H9 (cell line): ENCODE data around the gene RNF39. TPM values are rescaled to one million over a fixed set of nuclear protein-coding genes. Genes with fewer than 3 reads are reported as not detected.

Experiments used
- DNase-seq: peaks from one replicate; pipeline ENCODE4 v3.0.0-alpha.2; 2017
- H2AFZ ChIP-seq: one replicate; pipeline ENCODE4 v1.6.1; 2013; ENCODE audit warnings: mild to moderate bottlenecking, low read length, control low read depth, moderate library complexity
- H2AK5ac ChIP-seq: 2 replicates; pipeline ENCODE4 v1.6.1; 2013; ENCODE audit warnings: low read length, control low read depth, mixed read lengths; ENCODE audit not compliant: insufficient read length
- H2BK120ac ChIP-seq: one replicate; pipeline ENCODE4 v1.6.1; 2013; ENCODE audit warnings: low read depth, mild to moderate bottlenecking, low read length, control low read depth, inconsistent platforms; ENCODE audit not compliant: poor library complexity, severe bottlenecking
- H2BK12ac ChIP-seq: 2 replicates; pipeline ENCODE4 v1.6.1; 2013; ENCODE audit warnings: low read length, control low read depth, mixed read lengths, low read depth; ENCODE audit not compliant: insufficient read length
- H2BK15ac ChIP-seq: 2 replicates; pipeline ENCODE4 v1.6.1; 2013; ENCODE audit warnings: low read depth, low read length, control low read depth
- H2BK20ac ChIP-seq: one replicate; pipeline ENCODE4 v1.6.1; 2013; ENCODE audit warnings: low read depth, mild to moderate bottlenecking, low read length, control low read depth, inconsistent platforms; ENCODE audit not compliant: poor library complexity, severe bottlenecking
- H2BK5ac ChIP-seq: 2 replicates; pipeline ENCODE4 v1.6.1; 2013; ENCODE audit warnings: low read length, control low read depth, mixed read lengths; ENCODE audit not compliant: insufficient read length
- H3K14ac ChIP-seq: 2 replicates; pipeline ENCODE4 v1.6.1; 2013; ENCODE audit warnings: low read length, control low read depth; ENCODE audit not compliant: insufficient read depth
- H3K18ac ChIP-seq: 2 replicates; pipeline ENCODE4 v1.6.1; 2013; ENCODE audit warnings: low read depth, mild to moderate bottlenecking, mixed read lengths, low read length, control low read depth; ENCODE audit not compliant: insufficient read length
- H3K23ac ChIP-seq: 2 replicates; pipeline ENCODE4 v1.6.1; 2013; ENCODE audit warnings: low read length, control low read depth, mixed read lengths, low read depth; ENCODE audit not compliant: insufficient read length
- H3K23me2 ChIP-seq: 2 replicates; pipeline ENCODE4 v1.6.1; 2013; ENCODE audit warnings: low read depth, mild to moderate bottlenecking, mixed read lengths, low read length, control low read depth; ENCODE audit not compliant: insufficient read length, poor library complexity, severe bottlenecking
- H3K27ac ChIP-seq: 2 replicates; pipeline ENCODE4 v1.5.1; 2013; ENCODE audit warnings: low read length, control low read depth, mixed read lengths, low read depth; ENCODE audit not compliant: insufficient read length
- H3K27me3 ChIP-seq: 2 replicates; pipeline ENCODE4 v1.6.1; 2013; ENCODE audit warnings: low read length, control low read depth, inconsistent platforms; ENCODE audit not compliant: insufficient read depth
- H3K4ac ChIP-seq: 2 replicates; pipeline ENCODE4 v1.6.1; 2013; ENCODE audit warnings: low read depth, mild to moderate bottlenecking, control low read depth, inconsistent platforms, low read length, moderate library complexity
- H3K4me1 ChIP-seq: 2 replicates; pipeline ENCODE4 v1.6.1; 2013; ENCODE audit warnings: low read length, control low read depth, inconsistent platforms; ENCODE audit not compliant: insufficient read depth
- H3K4me2 ChIP-seq: 2 replicates; pipeline ENCODE4 v1.6.1; 2013; ENCODE audit warnings: low read length, control low read depth, mixed read lengths; ENCODE audit not compliant: insufficient read length, insufficient read depth
- H3K56ac ChIP-seq: 2 replicates; pipeline ENCODE4 v1.6.1; 2013; ENCODE audit warnings: low read depth, mild to moderate bottlenecking, mixed read lengths, low read length, control low read depth; ENCODE audit not compliant: insufficient read length
- H3K79me1 ChIP-seq: 2 replicates; pipeline ENCODE4 v1.6.1; 2013; ENCODE audit warnings: low read depth, mild to moderate bottlenecking, moderate library complexity, low read length, control low read depth, inconsistent platforms; ENCODE audit not compliant: insufficient read depth, poor library complexity, severe bottlenecking
- H3K79me2 ChIP-seq: 2 replicates; pipeline ENCODE4 v1.6.1; 2013; ENCODE audit warnings: low read length, control low read depth, inconsistent platforms; ENCODE audit not compliant: insufficient read depth
- H3K9ac ChIP-seq: 2 replicates; pipeline ENCODE4 v1.6.1; 2013; ENCODE audit warnings: low read length, control low read depth, mixed read lengths; ENCODE audit not compliant: insufficient read length; ENCODE audit errors: extremely low read depth
- H3K9me3 ChIP-seq: one replicate; pipeline ENCODE4 v1.6.1; 2013; ENCODE audit warnings: low read depth, low read length, inconsistent platforms; ENCODE audit not compliant: control insufficient read depth
- H3T11ph ChIP-seq: one replicate; pipeline ENCODE4 v1.6.1; 2013; ENCODE audit warnings: mild to moderate bottlenecking, low read length, control low read depth, inconsistent platforms
- H4K20me1 ChIP-seq: one replicate; pipeline ENCODE4 v1.6.1; 2013; ENCODE audit not compliant: control insufficient read depth, insufficient read length, insufficient read depth
- H4K5ac ChIP-seq: 2 replicates; pipeline ENCODE4 v1.6.1; 2013; ENCODE audit warnings: low read depth, mild to moderate bottlenecking, mixed read lengths, low read length, control low read depth; ENCODE audit not compliant: insufficient read length
- H4K8ac ChIP-seq: replicated peaks from 2 replicates; pipeline ENCODE4 v1.6.1; 2013; ENCODE audit warnings: low read length, control low read depth, mixed read lengths, low read depth; ENCODE audit not compliant: insufficient read length
- H4K91ac ChIP-seq: 2 replicates; pipeline ENCODE4 v1.6.1; 2013; ENCODE audit warnings: low read depth, mild to moderate bottlenecking, moderate library complexity, mixed read lengths, low read length, control low read depth; ENCODE audit not compliant: insufficient read length
- H3K27ac Mint-ChIP-seq, 3 experiments: 2 replicates in 2 of 3; 3 replicates in 1 of 3; pipeline ENCODE4 v1.8.0; 2020 to 2021; ENCODE audit warnings: mixed read lengths in 3 of 3, mild to moderate bottlenecking in 1 of 3, moderate library complexity in 1 of 3
- H3K27me3 Mint-ChIP-seq: 2 replicates; pipeline ENCODE4 v1.8.0; 2021; ENCODE audit warnings: low read depth, mild to moderate bottlenecking, moderate library complexity, mixed read lengths
- H3K36me3 Mint-ChIP-seq, 3 experiments: 2 replicates in 2 of 3; 3 replicates in 1 of 3; pipeline ENCODE4 v1.8.0; 2020 to 2021; ENCODE audit warnings: low read depth in 3 of 3, mixed read lengths in 3 of 3; ENCODE audit not compliant: insufficient read depth in 1 of 3
- H3K4me1 Mint-ChIP-seq, 2 experiments: 2 replicates each; pipeline ENCODE4 v1.8.0; 2020; ENCODE audit warnings: mixed read lengths in 2 of 2
- H3K4me3 Mint-ChIP-seq, 2 experiments: 2 replicates in 1 of 2; 3 replicates in 1 of 2; pipeline ENCODE4 v1.8.0; 2020 to 2021; ENCODE audit warnings: mild to moderate bottlenecking in 2 of 2, mixed read lengths in 2 of 2, moderate library complexity in 1 of 2
- H3K9me3 Mint-ChIP-seq, 2 experiments: 2 replicates in 1 of 2; 3 replicates in 1 of 2; pipeline ENCODE4 v1.8.0; 2020; ENCODE audit warnings: mild to moderate bottlenecking in 2 of 2, mixed read lengths in 2 of 2, moderate library complexity in 1 of 2
- CTCF ChIP-seq: fragments of 200-600 bp; sonication (generic); conservative IDR thresholded peaks from 3 replicates; pipeline ENCODE4 v1.8.0; 2021; ENCODE audit warnings: antibody characterized with exemption, mild to moderate bottlenecking
- WGBS: extraction: QIAGEN DNeasy Blood & Tissue Kit; methylation state at CpG from one replicate; pipeline ENCODE4 v1.1.7; 2013; ENCODE audit warnings: missing lambda C conversion rate, low lambda C conversion rate, mixed read lengths; ENCODE audit not compliant: insufficient read length; ENCODE audit errors: extremely low coverage; 5-methylcytosine and 5-hydroxymethylcytosine counted together
- total RNA-seq: library from RNA; stranded (reverse); gene quantifications from 2 replicates; pipeline ENCODE4 v1.2.1, GENCODE V29; 2021

Gene RNF39
- total RNA-seq, 1 experiment from 2014 or later, result 0.26 TPM

- H2BK20ac ChIP-seq, result no peak overlapping the region
- H3K27ac ChIP-seq, result no peak overlapping the region
- no peaks in the 10 kb centered on the region for H3K9me3 ChIP-seq
- WGBS, result no CpG with 5 or more reads among the region's 47 CpGs
- peak overlapping the region; percentile 95 for H3K4me2 ChIP-seq
- no peaks in the 10 kb centered on the region for H3K79me1 ChIP-seq
- H3K4ac ChIP-seq, result no peak overlapping the region
- H2AK5ac ChIP-seq, result no peak overlapping the region
- H4K20me1 ChIP-seq, result no peaks in the 10 kb centered on the region
- peaks cover 36% of the 10 kb centered on the region; the same call in 1 of the 2 replicates for H3K27me3 ChIP-seq
- H2BK5ac ChIP-seq, result no peak overlapping the region
- no peak overlapping the region for H3K56ac ChIP-seq
- Mint-ChIP-seq H3K36me3 (peaks cover 0 to 2% (median 0%) of the 10 kb centered on the region in 3 experiments; a peak in 1 of 7 replicates), H3K9me3 (peaks cover 0 to 5% of the 10 kb centered on the region in 2 experiments; a peak in 3 of 5 replicates), H3K4me1 (peaks cover 37 to 39% of the 10 kb centered on the region in 2 experiments), H3K4me3 (peak overlapping the region; percentile 52 to 83), H3K27me3 (peaks cover 96% of the 10 kb centered on the region), H3K27ac (no peak overlapping the region)
- peak overlapping the region; percentile 52 for H3K18ac ChIP-seq
- H3K23ac ChIP-seq, result no peak overlapping the region
- H3K14ac ChIP-seq, result 0 out of 2 replicates have a peak overlapping the region, but pooled peaks have one; percentile 27
- no peak for TF ChIP-seq CTCF
- H4K91ac ChIP-seq, result no peak overlapping the region
- peak; percentile 61 for DNase-seq
- H4K8ac ChIP-seq, result no peak overlapping the region
- H4K5ac ChIP-seq, result no peak overlapping the region
- H3T11ph ChIP-seq, result no peak overlapping the region
- H3K23me2 ChIP-seq, result peaks cover 22% of the 10 kb centered on the region
- no peak overlapping the region for H2BK12ac ChIP-seq
- H2AFZ ChIP-seq, result no peak overlapping the region
- H3K4me1 ChIP-seq, result peaks cover 5% of the 10 kb centered on the region; the same call in 1 of the 2 replicates
- H3K9ac ChIP-seq, result no peak overlapping the region
- H2BK15ac ChIP-seq, result no peak overlapping the region
- no peaks in the 10 kb centered on the region for H3K79me2 ChIP-seq
- H2BK120ac ChIP-seq, result no peak overlapping the region
Observed at GRCh38 chr6:30100585-30101443, 25.2 kb upstream of the RNF39 start.
